HFF-Myc (cell line): ENCODE measurements around the gene BIK.

Source experiments
- DNase-seq: peaks from one replicate; pipeline ENCODE4 v3.0.0-alpha.2; 2011; ENCODE audit warnings: low read depth; ENCODE audit errors: extremely low read depth
- H3K4me3 ChIP-seq: replicated peaks from 2 replicates; pipeline ENCODE4 v1.5.1; 2011; ENCODE audit warnings: low read depth, mild to moderate bottlenecking, control low read depth, low read length
- TF ChIP-seq, protein P1 (sequence below): IDR thresholded peaks from 2 replicates; pipeline ENCODE4 v1.5.1; 2012; ENCODE audit warnings: mild to moderate bottlenecking, low read depth, low read length, control low read depth; ENCODE audit errors: missing control alignments

Gene BIK

DNA sequence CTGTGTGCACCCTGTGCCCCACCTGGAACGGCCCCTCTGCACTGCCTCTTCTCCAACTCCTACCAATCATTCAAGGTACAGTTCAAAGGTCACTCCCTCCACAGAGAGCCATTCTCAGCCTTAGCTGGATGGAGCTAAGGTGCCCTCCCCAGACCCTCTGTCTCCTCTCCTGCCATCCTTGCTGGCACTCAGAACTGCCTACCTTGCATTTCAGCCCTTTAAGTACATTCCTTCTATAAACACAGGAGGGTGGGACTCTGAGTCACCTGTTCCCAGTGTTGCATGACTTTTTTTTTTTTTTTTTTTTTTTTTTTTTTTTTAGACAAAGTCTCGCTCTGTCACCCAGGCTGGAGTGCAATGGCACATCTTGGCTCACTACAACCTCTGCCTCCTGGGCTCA lies 29.9 kb upstream of the BIK start:
- TF ChIP-seq, protein P1, sequence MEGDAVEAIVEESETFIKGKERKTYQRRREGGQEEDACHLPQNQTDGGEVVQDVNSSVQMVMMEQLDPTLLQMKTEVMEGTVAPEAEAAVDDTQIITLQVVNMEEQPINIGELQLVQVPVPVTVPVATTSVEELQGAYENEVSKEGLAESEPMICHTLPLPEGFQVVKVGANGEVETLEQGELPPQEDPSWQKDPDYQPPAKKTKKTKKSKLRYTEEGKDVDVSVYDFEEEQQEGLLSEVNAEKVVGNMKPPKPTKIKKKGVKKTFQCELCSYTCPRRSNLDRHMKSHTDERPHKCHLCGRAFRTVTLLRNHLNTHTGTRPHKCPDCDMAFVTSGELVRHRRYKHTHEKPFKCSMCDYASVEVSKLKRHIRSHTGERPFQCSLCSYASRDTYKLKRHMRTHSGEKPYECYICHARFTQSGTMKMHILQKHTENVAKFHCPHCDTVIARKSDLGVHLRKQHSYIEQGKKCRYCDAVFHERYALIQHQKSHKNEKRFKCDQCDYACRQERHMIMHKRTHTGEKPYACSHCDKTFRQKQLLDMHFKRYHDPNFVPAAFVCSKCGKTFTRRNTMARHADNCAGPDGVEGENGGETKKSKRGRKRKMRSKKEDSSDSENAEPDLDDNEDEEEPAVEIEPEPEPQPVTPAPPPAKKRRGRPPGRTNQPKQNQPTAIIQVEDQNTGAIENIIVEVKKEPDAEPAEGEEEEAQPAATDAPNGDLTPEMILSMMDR: no peak
- DNase-seq: no peak
- no peak overlapping the region for H3K4me3 ChIP-seq

DNA sequence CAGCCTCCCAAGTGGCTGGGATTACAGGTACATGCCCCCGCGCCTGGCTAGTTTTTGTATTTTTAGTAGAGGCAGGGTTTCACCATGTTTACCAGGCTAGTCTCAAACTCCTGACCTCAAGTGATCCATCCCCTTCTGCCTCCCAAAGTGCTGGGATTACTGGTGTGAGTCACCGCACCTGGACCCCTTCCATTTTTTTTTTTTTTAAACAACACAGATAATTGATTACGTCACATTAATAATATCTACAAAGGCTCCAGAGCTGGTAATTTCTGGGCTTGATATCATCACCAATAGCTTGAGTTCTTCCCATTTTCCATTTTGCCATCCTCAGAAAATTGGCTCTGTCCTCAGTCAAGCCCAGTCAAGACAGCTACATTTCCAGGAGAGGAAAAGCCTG lies 28.6 kb upstream of the BIK start:
- no peak for DNase-seq
- H3K4me3 ChIP-seq: no peak overlapping the region
- TF ChIP-seq, protein P1: no peak

DNA sequence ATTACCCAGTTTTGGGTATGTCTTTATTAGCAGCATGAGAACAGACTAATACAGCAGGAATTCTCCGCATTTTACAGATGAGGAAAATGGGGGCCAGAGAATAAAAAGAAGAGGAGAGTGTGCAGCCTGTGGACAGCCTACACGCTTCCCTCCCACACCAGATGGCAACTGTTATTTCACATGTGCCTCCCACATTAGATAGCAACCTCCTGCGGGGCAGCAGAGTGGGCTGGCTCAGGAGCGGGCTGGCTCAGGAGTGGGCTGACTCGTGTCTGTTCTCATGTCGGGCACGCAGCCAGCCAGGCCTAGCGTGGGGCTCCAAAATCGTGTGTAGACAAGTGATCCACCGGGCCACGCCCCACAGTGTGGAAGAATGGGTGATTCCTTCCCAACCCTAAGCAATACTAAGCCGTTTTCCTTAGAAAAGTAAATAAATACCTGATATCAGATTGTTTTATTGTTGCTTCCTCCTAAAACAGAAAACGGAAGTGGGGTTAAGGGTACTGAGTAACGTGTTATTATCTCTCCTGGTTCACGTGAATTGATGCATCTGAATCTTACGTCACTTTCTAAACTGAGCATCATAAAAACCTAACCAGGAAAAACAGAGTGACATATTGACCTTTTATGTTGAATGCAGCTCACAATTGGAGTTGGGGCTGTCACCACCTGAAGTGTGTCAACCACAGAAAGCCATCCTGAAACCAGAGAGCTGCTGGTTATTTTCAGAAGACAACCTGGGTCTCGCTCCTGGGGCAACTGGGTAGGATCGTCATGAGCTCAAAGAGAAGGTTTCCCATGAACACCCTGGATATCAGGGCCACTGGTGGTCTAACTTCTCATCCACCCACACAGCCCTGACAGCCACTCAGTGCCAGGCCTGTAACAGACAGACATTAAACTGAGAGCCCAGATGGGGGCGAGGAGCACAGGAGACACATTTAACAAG lies 24.6 kb upstream of the BIK start:
- no peak for DNase-seq
- TF ChIP-seq, protein P1: no peak

DNA sequence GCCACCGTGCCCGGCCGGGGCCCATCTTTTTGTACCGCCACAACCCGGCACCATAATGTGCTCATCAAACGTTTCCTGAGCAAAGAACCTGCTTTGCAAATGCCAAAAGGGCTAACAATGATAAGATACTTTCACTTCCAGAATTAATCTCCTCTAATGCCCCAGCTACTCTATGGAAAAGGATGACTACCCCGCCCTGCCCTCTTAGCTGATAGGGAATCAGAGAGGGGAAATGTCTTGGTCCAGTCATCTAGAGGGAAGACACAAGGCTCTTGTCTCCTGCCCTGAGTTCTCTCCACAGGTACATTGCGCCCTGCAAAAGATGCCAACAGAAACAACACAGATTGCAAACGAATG lies 21.9 kb upstream of the BIK start:
- TF ChIP-seq, protein P1: no peak
- peak overlapping the region; percentile 58 for H3K4me3 ChIP-seq
- no peak for DNase-seq

More for the DNA sequence above, 24.6 kb upstream of the BIK start:
- no peak overlapping the region for H3K4me3 ChIP-seq

DNA sequence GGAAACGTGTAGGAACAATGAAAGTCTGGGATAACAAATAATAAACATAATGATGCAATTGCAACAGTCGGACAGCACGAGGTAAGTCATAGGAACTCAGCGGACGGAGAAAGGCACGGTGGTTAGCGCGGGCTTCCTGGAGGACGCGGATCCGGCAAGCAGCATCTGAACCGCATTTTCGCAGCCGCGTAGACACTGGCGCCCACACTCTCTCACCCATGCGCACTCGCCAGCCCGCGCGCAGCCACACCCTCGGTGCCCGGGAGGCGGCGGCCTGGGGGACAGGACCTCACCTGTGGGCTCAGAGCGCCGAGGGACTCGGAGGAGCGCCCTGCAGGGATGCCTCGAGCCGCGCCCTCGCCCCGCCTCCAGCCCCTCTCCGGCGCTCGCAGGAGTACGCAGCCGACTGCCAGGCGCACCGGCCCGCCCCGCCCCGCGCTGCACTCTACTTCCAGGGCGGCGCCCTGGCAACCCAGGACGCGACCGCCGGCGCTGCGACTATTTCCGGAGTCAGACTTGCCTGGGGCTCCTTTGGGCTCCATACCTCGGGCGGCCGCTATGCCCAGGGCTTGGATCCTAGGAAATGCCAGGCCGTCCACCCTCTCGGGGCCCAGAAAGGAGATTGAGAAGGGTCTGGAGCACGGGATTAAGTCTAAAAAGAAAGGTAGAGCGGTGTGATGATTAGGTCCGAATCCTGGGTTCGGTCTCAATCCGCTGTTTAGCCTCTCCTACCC lies 21.4 kb upstream of the BIK start, which contains the start of gene TTLL1:
Gene TTLL1, minus strand, starts transcription at position 408 of the 734 bp plus-strand sequence. CDS start 13,805 bp downstream, outside the sequence.
- H3K4me3 ChIP-seq: peak within 1 kb of the TSS; percentile 58
- TF ChIP-seq, protein P1: no peak
- DNase-seq: peak; percentile 31

DNA sequence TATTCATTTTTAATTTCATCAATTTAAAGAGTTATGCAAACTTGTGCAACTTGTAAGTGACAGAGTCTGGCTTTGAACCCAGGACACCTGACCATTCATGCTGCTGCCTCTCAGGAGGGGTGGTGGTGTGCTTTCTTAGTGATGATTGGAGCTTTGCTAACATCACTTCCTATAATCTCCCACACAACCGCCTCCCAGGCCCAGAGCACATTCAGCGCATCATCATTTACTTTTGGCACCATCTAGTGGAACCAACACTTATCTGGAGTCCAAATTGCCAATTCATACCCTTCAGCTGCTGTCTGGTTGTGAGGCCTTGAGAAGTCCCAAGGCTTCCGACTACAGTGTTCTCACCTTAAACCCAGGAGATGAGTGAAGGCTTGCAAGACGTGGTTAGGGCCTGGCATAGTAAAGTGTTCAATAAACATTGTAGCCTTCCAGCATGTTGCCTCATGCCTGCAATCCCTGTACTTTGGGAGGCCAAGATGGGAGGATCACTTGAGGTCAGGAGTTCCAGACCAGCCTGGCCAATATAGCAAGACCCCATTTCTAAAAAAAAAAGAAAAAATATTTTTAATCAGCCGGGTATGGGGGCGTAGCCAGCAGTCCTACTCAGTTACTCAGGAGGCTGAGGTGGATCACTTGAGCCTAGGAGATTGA lies 20.3 kb upstream of the BIK start:
- TF ChIP-seq, protein P1: peak; percentile 58
- H3K4me3 ChIP-seq: no peak overlapping the region
- peak; percentile 89 for DNase-seq
